ENCODE data around the gene TRIM41.
"Not testable (repeated sequence)": the region's sequence is repeated elsewhere in the genome, so short reads cannot be mapped to it uniquely, and the experiment has no call there.

Gene TRIM41

GRCh38 chr5:181283841-181284755, 61.0 kb downstream of the TRIM41 start:
- DNase-seq (ENCODE audit: low read depth, low spot score) = not testable (repeated sequence)

Data from iPS DF 19.7 (cell line).